ENCODE measurements around the gene FAIM2. TPM values are rescaled to one million over a fixed set of nuclear protein-coding genes. Genes with fewer than 3 reads are reported as not detected.

The FAIM2 gene
- total and polyA plus RNA-seq, 10 of the 15 experiments (the other 5 are each of a cell fraction or from before 2014, with no cell fraction given): not detected

GRCh38 chr12:49947593-49948226 is 44.0 kb upstream of the FAIM2 start (continued):
- TF ChIP-seq E4F1 (IDR thresholded peaks at IDR 0.05; ENCODE audit: borderline replicate concordance, partially characterized antibody) (no peak), RB1 (IDR thresholded peaks at IDR 0.05; ENCODE audit: borderline replicate concordance) (no peak)

DNA sequence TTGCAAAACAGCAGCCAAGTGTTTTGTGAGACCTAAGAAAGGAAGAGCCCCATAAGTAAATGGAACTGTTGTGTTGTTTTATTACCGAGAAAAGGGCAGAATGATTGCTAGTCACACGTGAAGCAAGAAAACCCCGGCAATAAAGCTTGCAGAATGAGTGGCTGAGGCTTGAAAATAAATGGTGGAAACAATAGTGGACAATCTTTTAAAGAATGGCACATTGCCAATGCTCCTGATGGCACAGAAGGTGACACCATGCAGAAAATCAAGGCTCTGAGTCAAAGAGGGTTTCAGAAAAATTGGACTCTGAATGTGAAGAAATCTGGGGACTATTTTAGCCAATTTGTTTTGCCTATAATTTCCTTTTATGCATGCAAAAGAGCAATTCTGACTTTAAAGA is 42.8 kb upstream of the FAIM2 start:
- H4K20me1 ChIP-seq (ENCODE audit: control insufficient read depth, insufficient read depth): no peaks in the 10 kb centered on the region
- ChIA-PET RAD21 (ENCODE audit: unreplicated experiment) (interaction anchor here (1.6 kb wide), 1 partner anchor 80 kb away, joined by 4 read pairs; no protein-coding TSS in a partner anchor), SMC1A (ENCODE audit: uncharacterized antibody, unreplicated experiment) (interaction anchor here (0.8 to 2.0 kb wide), 8 partner anchors 14 to 135 kb away, joined by 3 to 8 read pairs (median 4); no protein-coding TSS in a partner anchor), POLR2A (no interaction called here), CTCF (interaction anchor here (0.6 to 2.8 kb wide), 34 partner anchors 10 to 749 kb away, joined by 3 to 35 read pairs (median 4); partner anchors contain the start of genes SMARCD1 and TMBIM6)
- H3K79me2 ChIP-seq (ENCODE audit: control insufficient read depth, insufficient read depth, low read length): no peaks in the 10 kb centered on the region
- intact Hi-C loops (cut with micrococcal nuclease; ENCODE audit: unreplicated experiment) (no loop called here), in situ Hi-C loops (cut with MboI) (no loop called here)
- H2AFZ ChIP-seq (ENCODE audit: control insufficient read depth, low read depth, low read length): no peak overlapping the region
- H3K9me3 ChIP-seq (replicated peaks; ENCODE audit: control insufficient read depth, insufficient read depth, low read length): no peaks in the 10 kb centered on the region
- BruUV-seq (replicated peaks): no TSS peak
- ATAC-seq (no peak), FAIRE-seq (no peak), DNase-seq (ENCODE audit: low read depth, low spot score) (no peak)
- H3K9ac ChIP-seq (ENCODE audit: control insufficient read depth, insufficient read depth, low read length): no peak overlapping the region
- no peaks in the 10 kb centered on the region for H3K36me3 ChIP-seq (ENCODE audit: control insufficient read depth in 2 of 2, insufficient read depth in 2 of 2, low read length in 1 of 2)
- no peak overlapping the region for H3K4me2 ChIP-seq (ENCODE audit: control insufficient read depth, insufficient read depth)
- WGBS (ENCODE audit: insufficient coverage, insufficient replicate concordance, low lambda C conversion rate, missing lambda C conversion rate): 64% methylated on average over 3 of the region's 3 CpGs
- no peak overlapping the region for H3K4me3 ChIP-seq
- H3K27me3 ChIP-seq (replicated peaks in 1 of 2; ENCODE audit: control insufficient read depth in 2 of 2, insufficient read depth in 2 of 2, low read length in 1 of 2): no peaks in the 10 kb centered on the region; a peak in 1 of 4 replicates
- H3K27ac ChIP-seq (ENCODE audit: control insufficient read depth, insufficient read depth): no peak overlapping the region
- H3K4me1 ChIP-seq (ENCODE audit: control insufficient read depth, insufficient read depth, low read length): no peaks in the 10 kb centered on the region
- TF ChIP-seq RBBP5 (conservative IDR thresholded peaks at IDR 0.05) (no peak), POLR2AphosphoS5 (IDR thresholded peaks at IDR 0.05; ENCODE audit: low read length) (no peak), EED (IDR thresholded peaks at IDR 0.05; ENCODE audit: low read depth) (no peak), KDM1A (IDR thresholded peaks at IDR 0.05; ENCODE audit: borderline replicate concordance) (no peak), MEF2B (IDR thresholded peaks at IDR 0.05; ENCODE audit: partially characterized antibody, poor library complexity, severe bottlenecking) (no peak), SMARCA5 (IDR thresholded peaks at IDR 0.05) (no peak), E4F1 (IDR thresholded peaks at IDR 0.05; ENCODE audit: borderline replicate concordance, partially characterized antibody) (no peak), EP300 (IDR thresholded peaks at IDR 0.05; ENCODE audit: borderline replicate concordance in 1 of 2, control insufficient read depth in 1 of 2, low read depth in 2 of 2, low read length in 2 of 2) (no peak), PAX5 (IDR thresholded peaks at IDR 0.05; ENCODE audit: borderline replicate concordance, low read depth, low read length) (no peak)
- TF ChIP-seq, protein P1, sequence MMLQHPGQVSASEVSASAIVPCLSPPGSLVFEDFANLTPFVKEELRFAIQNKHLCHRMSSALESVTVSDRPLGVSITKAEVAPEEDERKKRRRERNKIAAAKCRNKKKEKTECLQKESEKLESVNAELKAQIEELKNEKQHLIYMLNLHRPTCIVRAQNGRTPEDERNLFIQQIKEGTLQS (IDR thresholded peaks at IDR 0.05; ENCODE audit: borderline replicate concordance, extremely low read depth, low read depth, low read length): no peak
- TF ChIP-seq, protein P2, sequence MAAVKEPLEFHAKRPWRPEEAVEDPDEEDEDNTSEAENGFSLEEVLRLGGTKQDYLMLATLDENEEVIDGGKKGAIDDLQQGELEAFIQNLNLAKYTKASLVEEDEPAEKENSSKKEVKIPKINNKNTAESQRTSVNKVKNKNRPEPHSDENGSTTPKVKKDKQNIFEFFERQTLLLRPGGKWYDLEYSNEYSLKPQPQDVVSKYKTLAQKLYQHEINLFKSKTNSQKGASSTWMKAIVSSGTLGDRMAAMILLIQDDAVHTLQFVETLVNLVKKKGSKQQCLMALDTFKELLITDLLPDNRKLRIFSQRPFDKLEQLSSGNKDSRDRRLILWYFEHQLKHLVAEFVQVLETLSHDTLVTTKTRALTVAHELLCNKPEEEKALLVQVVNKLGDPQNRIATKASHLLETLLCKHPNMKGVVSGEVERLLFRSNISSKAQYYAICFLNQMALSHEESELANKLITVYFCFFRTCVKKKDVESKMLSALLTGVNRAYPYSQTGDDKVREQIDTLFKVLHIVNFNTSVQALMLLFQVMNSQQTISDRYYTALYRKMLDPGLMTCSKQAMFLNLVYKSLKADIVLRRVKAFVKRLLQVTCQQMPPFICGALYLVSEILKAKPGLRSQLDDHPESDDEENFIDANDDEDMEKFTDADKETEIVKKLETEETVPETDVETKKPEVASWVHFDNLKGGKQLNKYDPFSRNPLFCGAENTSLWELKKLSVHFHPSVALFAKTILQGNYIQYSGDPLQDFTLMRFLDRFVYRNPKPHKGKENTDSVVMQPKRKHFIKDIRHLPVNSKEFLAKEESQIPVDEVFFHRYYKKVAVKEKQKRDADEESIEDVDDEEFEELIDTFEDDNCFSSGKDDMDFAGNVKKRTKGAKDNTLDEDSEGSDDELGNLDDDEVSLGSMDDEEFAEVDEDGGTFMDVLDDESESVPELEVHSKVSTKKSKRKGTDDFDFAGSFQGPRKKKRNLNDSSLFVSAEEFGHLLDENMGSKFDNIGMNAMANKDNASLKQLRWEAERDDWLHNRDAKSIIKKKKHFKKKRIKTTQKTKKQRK (IDR thresholded peaks at IDR 0.05; ENCODE audit: low read depth, low read length): no peak

All from GM12878 (cell line).